ENCODE results near the gene INSC. TPM values are rescaled to one million over a fixed set of nuclear protein-coding genes. Genes with fewer than 3 reads are reported as not detected.

INSC gene
- total RNA-seq, 1 experiment from 2014 or later, result 0.17 TPM

GRCh38 chr11:15171956-15172355 lies 57.2 kb downstream of the INSC start:
- Histone ChIP-seq H3K79me2 (ENCODE audit: insufficient read depth, low read length) (no peaks in the 10 kb centered on the region), H2AFZ (ENCODE audit: low read depth, low read length, poor library complexity, severe bottlenecking) (no peak overlapping the region), H3K27me3 (ENCODE audit: insufficient read depth, low read length) (no peaks in the 10 kb centered on the region; the same call in 1 of the 2 replicates), H3K4me2 (ENCODE audit: low read length) (no peak overlapping the region), H3K27ac (ENCODE audit: low read depth, low read length) (no peak overlapping the region), H3K9me2 (ENCODE audit: insufficient read depth) (no peaks in the 10 kb centered on the region), H3K4me1 (ENCODE audit: control insufficient read depth in 1 of 2, insufficient read depth in 2 of 2, low read length in 2 of 2) (peaks cover 0 to 10% of the 10 kb centered on the region in 2 experiments; a peak in 1 of 4 replicates), H3K36me3 (ENCODE audit: control insufficient read depth in 1 of 2, insufficient read depth in 2 of 2, low read length in 2 of 2) (no peaks in the 10 kb centered on the region), H3K9me3 (ENCODE audit: control insufficient read depth in 1 of 2, insufficient read depth in 1 of 2, low read depth in 1 of 2, low read length in 2 of 2) (no peaks in the 10 kb centered on the region), H3K4me3 (replicated peaks in 1 of 2; ENCODE audit: low read depth in 1 of 2, low read length in 2 of 2) (no peak overlapping the region), H3K9ac (ENCODE audit: low read length) (no peak overlapping the region), H4K20me1 (ENCODE audit: insufficient read depth) (no peaks in the 10 kb centered on the region)
- TF ChIP-seq POLR2A (IDR thresholded peaks at IDR 0.05; ENCODE audit: borderline replicate concordance, extremely low read depth, insufficient read depth, insufficient read length) (no peak), SP1 (IDR thresholded peaks at IDR 0.05; ENCODE audit: low read depth) (no peak), SIN3A (IDR thresholded peaks at IDR 0.05; ENCODE audit: low read depth) (no peak), EZH2 (IDR thresholded peaks at IDR 0.05) (no peak), JUND (IDR thresholded peaks at IDR 0.05) (no peak)
- TF ChIP-seq, protein P1, sequence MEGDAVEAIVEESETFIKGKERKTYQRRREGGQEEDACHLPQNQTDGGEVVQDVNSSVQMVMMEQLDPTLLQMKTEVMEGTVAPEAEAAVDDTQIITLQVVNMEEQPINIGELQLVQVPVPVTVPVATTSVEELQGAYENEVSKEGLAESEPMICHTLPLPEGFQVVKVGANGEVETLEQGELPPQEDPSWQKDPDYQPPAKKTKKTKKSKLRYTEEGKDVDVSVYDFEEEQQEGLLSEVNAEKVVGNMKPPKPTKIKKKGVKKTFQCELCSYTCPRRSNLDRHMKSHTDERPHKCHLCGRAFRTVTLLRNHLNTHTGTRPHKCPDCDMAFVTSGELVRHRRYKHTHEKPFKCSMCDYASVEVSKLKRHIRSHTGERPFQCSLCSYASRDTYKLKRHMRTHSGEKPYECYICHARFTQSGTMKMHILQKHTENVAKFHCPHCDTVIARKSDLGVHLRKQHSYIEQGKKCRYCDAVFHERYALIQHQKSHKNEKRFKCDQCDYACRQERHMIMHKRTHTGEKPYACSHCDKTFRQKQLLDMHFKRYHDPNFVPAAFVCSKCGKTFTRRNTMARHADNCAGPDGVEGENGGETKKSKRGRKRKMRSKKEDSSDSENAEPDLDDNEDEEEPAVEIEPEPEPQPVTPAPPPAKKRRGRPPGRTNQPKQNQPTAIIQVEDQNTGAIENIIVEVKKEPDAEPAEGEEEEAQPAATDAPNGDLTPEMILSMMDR (IDR thresholded peaks at IDR 0.05 in 2 of 3, conservative IDR thresholded peaks at IDR 0.05 in 1 of 3; ENCODE audit: borderline replicate concordance in 1 of 3, insufficient read depth in 1 of 3, low read depth in 2 of 3, low read length in 2 of 3), result no peak
- intact Hi-C loops (cut with micrococcal nuclease), result no loop called here
- no TSS peak for BruUV-seq (replicated peaks)
- ChIA-PET CTCF (no interaction called here), RAD21 (ENCODE audit: low non-redundant PET in 1 of 2, low total read pairs in 2 of 2, uncharacterized antibody in 2 of 2, unreplicated experiment in 2 of 2) (no interaction called here), POLR2A (no interaction called here)
- no peak for ATAC-seq
- DNase-seq (ENCODE audit: low read depth, low spot score), result no peak

GRCh38 chr11:15175831-15176230 lies 61.1 kb downstream of the INSC start:
- no peaks in the 10 kb centered on the region for H3K79me2 ChIP-seq (ENCODE audit: insufficient read depth, low read length)
- H3K4me1 ChIP-seq (ENCODE audit: control insufficient read depth in 1 of 2, insufficient read depth in 2 of 2, low read length in 2 of 2), result peaks cover 0 to 7% of the 10 kb centered on the region in 2 experiments; a peak in 1 of 4 replicates
- no peak overlapping the region for H3K27ac ChIP-seq (ENCODE audit: low read depth, low read length)
- no peaks in the 10 kb centered on the region for H4K20me1 ChIP-seq (ENCODE audit: insufficient read depth)
- no peak overlapping the region for H3K9ac ChIP-seq (ENCODE audit: low read length)
- POLR2A ChIA-PET, result no interaction called here
- H3K36me3 ChIP-seq (ENCODE audit: control insufficient read depth in 1 of 2, insufficient read depth in 2 of 2, low read length in 2 of 2), result no peaks in the 10 kb centered on the region
- no peak for TF ChIP-seq ELF1 (IDR thresholded peaks at IDR 0.05; ENCODE audit: borderline replicate concordance, low read depth)
- peak; percentile 24; the same call in 1 of the 2 replicates for TF ChIP-seq EGR1 (IDR thresholded peaks at IDR 0.05; ENCODE audit: low read depth)
- no peak for ATAC-seq
- no peaks in the 10 kb centered on the region for H3K9me2 ChIP-seq (ENCODE audit: insufficient read depth)
- no peaks in the 10 kb centered on the region; the same call in 1 of the 2 replicates for H3K27me3 ChIP-seq (ENCODE audit: insufficient read depth, low read length)
- RAD21 ChIA-PET (ENCODE audit: low non-redundant PET in 1 of 2, low total read pairs in 2 of 2, uncharacterized antibody in 2 of 2, unreplicated experiment in 2 of 2), result no interaction called here
- H3K9me3 ChIP-seq (ENCODE audit: control insufficient read depth in 1 of 2, insufficient read depth in 1 of 2, low read depth in 1 of 2, low read length in 2 of 2), result no peaks in the 10 kb centered on the region
- intact Hi-C loops (cut with micrococcal nuclease), result no loop called here
- peak overlapping the region; percentile 10; the same call in 1 of the 2 replicates for H3K4me2 ChIP-seq (ENCODE audit: low read length)
- H2AFZ ChIP-seq (ENCODE audit: low read depth, low read length, poor library complexity, severe bottlenecking), result no peak overlapping the region
- H3K4me3 ChIP-seq (replicated peaks in 1 of 2; ENCODE audit: low read depth in 1 of 2, low read length in 2 of 2), result no peak overlapping the region
- no peak for DNase-seq (ENCODE audit: low read depth, low spot score)
- CTCF ChIA-PET, result no interaction called here
- BruUV-seq (replicated peaks), result no TSS peak

All from HCT116 (cell line).